ENCODE data around the gene SPINT1. TPM values are rescaled to one million over a fixed set of nuclear protein-coding genes. Genes with fewer than 3 reads are reported as not detected.

The SPINT1 gene
- total RNA-seq, 1 donor from 2014 or later, result 1.5 TPM

DNA sequence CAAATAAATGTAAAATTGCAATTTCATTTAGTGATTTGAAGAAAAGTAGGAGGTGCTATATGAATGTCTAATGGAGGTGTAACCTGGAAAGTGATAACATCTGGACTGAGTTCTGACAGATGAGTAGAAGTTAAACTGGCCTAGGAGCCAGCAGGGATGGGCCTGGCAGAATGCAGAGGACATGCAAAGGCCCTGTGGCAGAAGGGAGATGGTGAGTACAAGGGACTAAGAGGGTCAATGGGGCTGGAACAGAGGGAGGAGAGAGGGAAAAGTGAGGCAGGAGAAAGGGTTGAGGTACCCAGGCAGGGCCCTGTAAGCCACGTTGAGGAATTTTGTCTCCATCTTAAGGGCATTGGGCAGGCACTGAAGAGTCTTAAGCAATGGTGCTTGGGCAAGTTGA, 12.0 kb upstream of the SPINT1 start:
- no peak for TF ChIP-seq CTCF (IDR thresholded peaks at IDR 0.05)
- Histone ChIP-seq H3K36me3 (no peaks in the 10 kb centered on the region), H3K4me1 (no peaks in the 10 kb centered on the region), H3K27me3 (no peaks in the 10 kb centered on the region), H3K9me3 (no peaks in the 10 kb centered on the region), H3K27ac (no peak overlapping the region), H3K4me3 (no peak overlapping the region)
- DNase-seq (ENCODE audit: low spot score in 2 of 2), result no peak
- intact Hi-C loops (cut with DNase I), result no loop called here

- DNase-seq (ENCODE audit: low spot score in 2 of 2), result no peak
- intact Hi-C loops (cut with DNase I), result no loop called here
- H3K4me1 ChIP-seq, result no peaks in the 10 kb centered on the region
- H3K27me3 ChIP-seq, result no peaks in the 10 kb centered on the region
- no peaks in the 10 kb centered on the region for H3K9me3 ChIP-seq
- no peaks in the 10 kb centered on the region for H3K36me3 ChIP-seq
- no peak overlapping the region for H3K4me3 ChIP-seq
- no peak for TF ChIP-seq CTCF (IDR thresholded peaks at IDR 0.05)
- H3K27ac ChIP-seq, result no peak overlapping the region
These were observed 10.9 kb upstream of the SPINT1 start for GRCh38 chr15:40832903-40833302.

- no peak for TF ChIP-seq CTCF (IDR thresholded peaks at IDR 0.05)
- H3K36me3 ChIP-seq, result no peaks in the 10 kb centered on the region
- intact Hi-C loops (cut with DNase I), result no loop called here
- DNase-seq (ENCODE audit: low spot score in 2 of 2), result no peak
- H3K27ac ChIP-seq, result no peak overlapping the region
- no peaks in the 10 kb centered on the region for H3K9me3 ChIP-seq
- no peak overlapping the region for H3K4me3 ChIP-seq
- no peaks in the 10 kb centered on the region for H3K27me3 ChIP-seq
- H3K4me1 ChIP-seq, result no peaks in the 10 kb centered on the region
These were observed 7.8 kb upstream of the SPINT1 start for GRCh38 chr15:40836020-40836419.

- H3K27ac ChIP-seq, result no peak overlapping the region
- no peak overlapping the region for H3K4me3 ChIP-seq
- TF ChIP-seq CTCF (IDR thresholded peaks at IDR 0.05), result no peak
- H3K27me3 ChIP-seq, result no peaks in the 10 kb centered on the region
- H3K9me3 ChIP-seq, result no peaks in the 10 kb centered on the region
- intact Hi-C loops (cut with DNase I), result no loop called here
- no peaks in the 10 kb centered on the region for H3K36me3 ChIP-seq
- H3K4me1 ChIP-seq, result no peaks in the 10 kb centered on the region
- DNase-seq (ENCODE audit: low spot score in 2 of 2), result no peak
These were observed 5.1 kb upstream of the SPINT1 start for GRCh38 chr15:40838756-40839155.

- no peak for DNase-seq (ENCODE audit: low spot score in 2 of 2)
- Histone ChIP-seq H3K9me3 (no peaks in the 10 kb centered on the region), H3K4me1 (peaks cover 9 to 11% of the 10 kb centered on the region in 2 donors), H3K36me3 (no peaks in the 10 kb centered on the region), H3K27me3 (no peaks in the 10 kb centered on the region), H3K27ac (no peak overlapping the region), H3K4me3 (no peak overlapping the region)
- TF ChIP-seq CTCF (IDR thresholded peaks at IDR 0.05), result no peak
- intact Hi-C loops (cut with DNase I), result no loop called here
These were observed 2.1 kb upstream of the SPINT1 start for GRCh38 chr15:40841741-40842140.

DNA sequence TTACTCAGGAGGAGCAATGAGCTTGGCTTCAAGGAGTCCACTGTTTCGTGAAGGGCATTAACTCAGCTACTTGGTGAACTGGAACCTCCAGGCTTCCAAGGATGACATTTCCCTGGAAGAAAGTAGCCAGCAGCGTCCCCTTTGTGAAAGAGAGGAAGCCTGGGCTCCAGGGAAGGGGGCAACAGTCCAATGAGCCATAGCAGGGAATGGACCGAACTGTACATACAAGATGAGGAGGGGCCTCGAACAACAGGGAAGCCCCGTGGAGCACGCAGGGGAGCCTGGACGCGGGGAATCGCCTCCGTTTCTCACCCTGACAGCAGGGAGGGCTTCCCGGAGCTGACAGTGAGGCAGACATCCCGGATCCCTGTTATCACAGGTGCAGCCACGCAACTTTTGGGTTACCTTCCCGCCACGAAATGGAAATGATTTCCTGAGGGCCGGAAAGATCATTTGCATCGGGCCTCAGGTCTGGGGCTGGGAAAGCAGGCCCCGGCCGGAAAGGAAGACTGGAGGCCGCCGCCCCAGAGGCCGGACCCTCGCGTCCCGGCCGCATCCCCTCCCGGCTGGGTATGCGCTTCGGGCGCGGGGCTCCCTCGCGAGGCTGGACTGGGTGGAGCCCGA, 475 bp upstream of the SPINT1 start:
- TF ChIP-seq CTCF (IDR thresholded peaks at IDR 0.05), result no peak
- peak overlapping the region; percentile 60 to 63 for H3K4me3 ChIP-seq
- H3K36me3 ChIP-seq, result no peaks in the 10 kb centered on the region
- H3K27ac ChIP-seq, result no peak overlapping the region
- peaks cover 9 to 11% of the 10 kb centered on the region in 2 donors for H3K4me1 ChIP-seq
- intact Hi-C loops (cut with DNase I), result no loop called here
- no peaks in the 10 kb centered on the region for H3K9me3 ChIP-seq
- no peaks in the 10 kb centered on the region for H3K27me3 ChIP-seq
- no peak for DNase-seq (ENCODE audit: low spot score in 2 of 2)

All from ascending aorta (tissue), 2 donors.